ENCODE measurements around the gene SLC25A25.
"Not testable (repeated sequence)": the region's sequence is repeated elsewhere in the genome, so short reads cannot be mapped to it uniquely, and the experiment has no call there.

Gene SLC25A25

DNA sequence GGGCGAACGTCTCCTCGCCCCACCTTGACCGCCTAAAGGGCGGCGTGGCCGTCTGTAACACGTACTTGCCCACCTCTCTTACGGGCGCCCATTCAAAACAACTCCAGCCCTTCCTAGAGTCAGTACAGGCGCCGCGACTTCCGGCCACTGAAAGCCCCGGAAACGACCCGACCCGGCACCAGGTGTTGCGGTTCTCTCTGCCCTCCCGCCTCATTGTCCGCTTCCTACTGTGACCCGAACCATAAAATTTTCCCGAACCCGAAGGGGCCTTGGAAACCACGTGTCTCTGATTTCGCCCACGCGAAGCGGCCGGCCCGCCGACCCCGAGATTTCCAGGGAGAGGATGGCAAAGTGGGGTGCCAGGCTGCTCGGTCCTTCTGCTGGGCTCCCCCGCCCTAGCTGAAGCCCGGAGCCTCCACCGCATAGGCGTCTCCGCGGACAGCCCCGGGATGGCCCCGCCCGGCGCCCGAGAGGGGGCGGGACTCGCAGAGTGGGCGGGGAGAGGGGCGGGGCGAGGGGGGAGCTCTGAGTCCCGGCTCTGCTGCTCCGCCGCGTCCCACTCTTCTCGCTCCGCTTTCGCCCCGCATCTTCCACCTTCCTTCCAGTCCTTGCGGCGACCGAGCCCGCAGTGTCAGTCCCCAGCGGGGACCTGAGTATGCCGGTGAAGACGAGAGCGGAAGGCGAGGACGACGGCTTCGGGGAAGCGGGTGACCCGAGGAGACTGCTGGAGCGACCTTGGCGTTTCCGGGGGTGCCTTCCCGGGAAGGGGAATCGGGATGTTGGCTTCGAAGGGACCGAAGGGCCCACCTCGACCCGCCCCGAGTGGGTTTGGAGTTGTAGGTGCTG, 60.2 kb downstream of the SLC25A25 start:
- peak; percentile 83 for DNase-seq

DNA sequence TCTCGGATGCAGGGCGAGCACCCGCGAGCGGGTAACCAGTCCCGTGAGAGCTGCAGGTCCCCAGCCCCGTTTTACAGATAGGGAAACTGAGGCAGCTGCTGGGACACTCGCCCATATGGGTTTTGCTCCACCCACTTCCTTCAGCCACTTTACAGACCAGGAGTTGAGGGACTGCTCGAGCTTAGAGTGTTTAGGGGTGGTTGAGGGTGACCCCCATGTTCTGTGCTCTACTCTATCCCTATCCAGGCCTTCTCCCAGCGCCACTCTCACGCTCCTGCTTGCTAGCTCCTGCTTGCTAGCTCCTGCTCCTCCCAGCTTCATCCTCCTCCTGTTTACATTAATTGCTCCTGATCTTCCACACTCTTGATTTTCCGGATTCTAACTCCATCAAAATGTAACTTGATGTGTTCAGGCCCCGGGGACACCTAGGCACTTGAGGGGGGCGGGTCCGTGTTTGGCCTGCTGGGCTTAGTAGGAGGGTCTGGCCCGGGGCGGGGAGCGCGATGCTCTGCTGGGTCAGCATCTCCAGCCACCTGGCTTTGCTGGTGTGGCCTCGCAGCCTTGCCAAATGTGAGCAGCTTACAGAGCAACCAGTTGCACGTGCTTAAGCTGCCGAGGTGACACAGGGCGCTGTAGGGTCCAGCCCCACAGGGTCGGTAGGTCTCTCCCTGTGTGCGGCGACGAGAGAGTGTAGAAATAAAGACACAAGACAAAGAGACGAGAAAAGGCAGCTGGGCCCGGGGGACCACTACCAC, 61.0 kb downstream of the SLC25A25 start:
- no peak for DNase-seq

DNA sequence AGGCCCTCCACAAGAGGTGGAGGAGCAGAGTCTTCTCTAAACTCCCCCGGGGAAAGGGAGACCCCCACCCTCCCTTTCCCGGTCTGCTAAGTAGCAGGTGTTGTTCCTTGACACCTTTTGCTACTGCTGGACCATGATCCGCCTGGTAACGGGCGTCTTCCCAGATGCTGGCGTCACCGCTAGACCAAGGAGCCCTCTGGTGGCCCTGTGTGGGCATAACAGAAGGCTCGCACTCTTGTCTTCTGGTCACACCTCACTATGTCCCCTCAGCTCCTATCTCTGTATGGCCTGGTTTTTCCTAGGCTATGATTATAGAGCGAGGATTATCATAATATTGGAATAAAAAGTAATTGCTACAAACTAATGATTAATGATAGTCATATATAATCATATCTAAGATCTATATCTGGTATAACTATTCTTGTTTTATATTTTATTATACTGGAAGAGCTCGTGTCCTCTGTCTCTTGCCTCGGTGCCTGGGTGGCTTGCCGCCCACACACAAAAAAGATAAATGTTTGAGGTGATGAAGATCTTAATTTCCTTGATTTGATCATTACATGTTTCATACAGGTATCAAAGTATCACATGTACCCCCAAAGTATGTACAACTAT, 62.1 kb downstream of the SLC25A25 start:
- not testable (repeated sequence) for DNase-seq

GRCh38 chr9:128130651-128131050, 62.6 kb downstream of the SLC25A25 start:
- not testable (repeated sequence) for DNase-seq

GRCh38 chr9:128131346-128131745, 63.3 kb downstream of the SLC25A25 start:
- not testable (repeated sequence) for DNase-seq

- DNase-seq, result not testable (repeated sequence)
Observed at GRCh38 chr9:128132139-128132538, 64.1 kb downstream of the SLC25A25 start.

- not testable (repeated sequence) for DNase-seq
Observed at GRCh38 chr9:128135561-128135960, 67.5 kb downstream of the SLC25A25 start.

GRCh38 chr9:128136816-128137793, 69.1 kb downstream of the SLC25A25 start:
- no peak for DNase-seq

GRCh38 chr9:128138001-128138400, 70.0 kb downstream of the SLC25A25 start:
- no peak for DNase-seq

GRCh38 chr9:128139621-128140020, 71.6 kb downstream of the SLC25A25 start:
- no peak for DNase-seq

- DNase-seq, result no peak
Observed at GRCh38 chr9:128141604-128142003, 73.6 kb downstream of the SLC25A25 start.

- no peak for DNase-seq
Observed at GRCh38 chr9:128142061-128142460, 74.0 kb downstream of the SLC25A25 start.

- DNase-seq, result no peak
Observed at GRCh38 chr9:128142596-128142995, 74.6 kb downstream of the SLC25A25 start.

DNA sequence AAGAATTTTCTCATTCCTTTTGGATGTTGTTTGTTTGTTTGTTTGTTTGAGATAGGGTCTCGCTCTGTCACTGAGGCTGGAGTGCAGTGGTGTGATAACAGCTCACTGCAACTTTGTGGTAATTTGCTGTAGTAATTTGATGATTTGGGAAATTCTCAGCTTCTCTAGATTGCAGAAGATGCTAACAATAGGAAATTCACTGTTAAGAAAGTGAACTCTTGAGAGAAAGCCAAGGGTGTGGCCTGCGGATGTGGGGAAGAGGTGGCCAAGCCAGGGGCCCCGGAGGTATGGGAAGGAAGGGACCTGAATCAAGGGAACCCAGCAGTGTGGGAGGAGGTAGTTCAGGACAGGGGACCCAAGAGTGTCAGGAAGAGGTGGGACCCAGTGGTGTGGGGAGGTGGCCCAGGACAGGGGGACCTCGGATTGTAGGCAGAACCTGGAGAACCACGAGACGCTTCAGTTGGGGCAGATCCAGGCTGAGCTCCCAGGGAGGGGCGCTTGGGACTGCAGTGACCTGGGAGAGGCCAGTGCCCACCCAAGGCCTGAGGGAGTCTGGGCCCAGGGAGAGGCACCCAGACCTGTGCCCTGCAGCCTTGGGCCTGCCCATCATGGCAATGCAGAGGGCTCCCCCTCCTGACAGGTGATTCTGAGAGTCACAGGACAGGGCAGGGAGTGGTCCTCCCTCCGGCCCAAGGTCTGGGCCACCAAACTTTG, 75.7 kb downstream of the SLC25A25 start:
- no peak for DNase-seq

DNA sequence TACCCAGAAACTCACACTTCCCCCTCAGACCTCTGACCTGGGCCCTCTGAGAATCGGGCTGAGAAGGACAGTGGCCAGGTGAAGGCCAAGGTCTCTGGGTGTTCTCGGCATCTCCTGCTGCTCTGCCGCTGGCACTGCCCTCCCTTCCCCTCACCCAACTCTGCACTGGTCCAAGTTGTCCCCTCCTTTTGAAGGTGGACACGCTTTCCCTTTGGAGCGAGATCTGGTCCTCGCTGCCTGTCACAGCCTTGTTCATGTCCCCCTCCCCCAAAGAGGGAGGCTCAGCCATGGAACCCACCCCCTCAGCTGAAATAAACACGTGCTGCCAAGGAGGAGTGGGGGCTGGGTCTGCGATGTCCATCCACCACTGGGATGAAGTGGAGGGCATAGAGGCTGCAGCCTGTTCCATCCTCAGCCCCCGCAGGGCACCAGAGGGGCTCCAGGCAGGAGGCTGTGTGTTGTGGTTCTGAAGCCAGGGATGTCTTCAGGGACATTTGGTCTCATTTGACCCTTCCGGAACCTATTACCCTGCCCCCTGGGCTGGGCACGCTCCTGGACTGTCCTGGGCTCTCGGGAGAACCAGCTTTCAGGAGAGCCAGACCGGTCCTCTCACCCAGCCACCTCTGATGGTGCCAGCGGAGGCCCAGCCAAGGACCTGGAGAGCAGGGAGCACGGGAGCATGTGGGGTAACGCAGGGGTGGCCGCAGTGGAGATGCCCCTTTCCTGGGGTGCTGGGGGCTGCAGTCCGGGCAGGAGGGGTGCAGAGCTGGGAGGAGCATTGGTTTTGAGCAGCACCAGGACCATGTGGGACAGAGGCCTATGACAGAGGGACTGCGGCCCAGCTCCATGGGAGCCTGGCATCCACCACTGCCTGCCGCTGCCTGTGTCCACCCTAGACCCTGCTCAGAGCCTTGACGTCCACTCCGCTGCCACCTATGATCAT, 76.5 kb downstream of the SLC25A25 start:
- no peak for DNase-seq

DNA sequence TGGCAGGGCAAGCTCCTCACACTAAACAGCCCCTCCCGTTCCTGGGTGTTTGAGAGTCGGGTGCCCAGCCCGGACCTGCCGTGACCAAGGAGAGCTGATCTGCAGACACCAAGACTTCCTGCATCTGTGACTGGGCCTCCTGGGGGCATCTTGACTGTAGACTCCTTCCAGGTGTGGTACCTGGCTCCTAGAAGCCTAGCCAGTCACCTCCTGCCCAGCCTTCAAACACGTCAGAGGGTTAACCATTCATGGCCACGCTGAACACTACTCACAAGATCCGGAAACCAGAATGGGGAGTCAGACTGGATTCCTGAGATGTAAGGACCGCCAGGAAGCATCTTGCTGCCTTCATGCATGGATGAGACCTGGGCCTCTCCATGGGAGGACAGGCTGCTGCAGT, 77.5 kb downstream of the SLC25A25 start:
- DNase-seq, result no peak

DNA sequence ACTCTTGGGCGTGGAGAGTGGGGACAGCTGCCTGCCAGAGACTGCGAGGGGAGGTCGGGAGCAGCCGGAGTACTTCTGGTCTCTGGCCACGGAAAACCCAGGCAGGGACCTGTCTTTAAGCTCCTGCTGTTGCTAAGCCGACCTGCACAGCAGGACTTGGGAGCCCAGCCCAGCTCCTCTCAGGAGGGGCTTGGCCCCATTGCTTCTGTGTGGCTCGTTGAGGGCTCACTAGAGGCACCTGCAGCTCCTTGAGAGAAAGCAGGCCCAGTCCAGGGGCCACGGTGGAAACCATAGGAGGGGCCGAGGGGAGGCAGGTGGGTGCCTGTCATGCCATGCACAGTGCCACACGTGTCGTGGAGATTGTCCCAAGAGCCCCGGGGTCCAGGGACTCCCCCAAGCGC, 77.9 kb downstream of the SLC25A25 start:
- no peak for DNase-seq

GRCh38 chr9:128146591-128147120, 78.6 kb downstream of the SLC25A25 start:
- no peak for DNase-seq

DNA sequence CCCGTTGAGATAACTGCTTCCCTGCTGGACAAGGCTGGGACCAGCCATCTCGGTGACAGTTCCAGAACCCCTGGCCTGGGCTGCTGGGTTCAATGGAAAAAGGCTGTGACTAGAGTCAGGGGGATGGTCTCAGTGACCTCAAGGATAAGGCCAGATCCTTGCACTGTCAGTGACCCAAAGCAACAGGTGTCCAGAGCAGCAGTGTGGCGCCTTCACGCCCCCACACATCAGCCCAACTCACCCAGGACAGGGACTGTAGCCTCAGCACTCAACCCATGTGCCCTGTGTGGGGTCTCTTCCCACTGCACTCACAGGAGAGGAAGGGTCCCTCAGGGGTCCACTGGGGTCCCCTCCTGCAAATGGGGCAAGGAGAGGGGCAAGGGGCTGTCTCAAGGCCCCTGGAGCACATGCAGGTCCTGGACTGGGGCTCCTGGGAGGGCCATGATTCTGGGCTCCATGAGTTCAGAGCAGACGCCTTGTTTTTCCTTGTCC, 80.5 kb downstream of the SLC25A25 start:
- DNase-seq, result no peak

Measured in NCI-H146 (cell line).